Parietal lobe (tissue), 2 donors: ENCODE results near the gene STARD10. TPM values are rescaled to one million over a fixed set of nuclear protein-coding genes. Genes with fewer than 3 reads are reported as not detected.

Experiments
- small RNA-seq: library from RNA; depleted of rRNA; stranded (forward); fragments of <200 nt; gene quantifications from one replicate; pipeline ENCODE3, GENCODE V24; 2014; ENCODE audit warnings: low replicate concordance
- total RNA-seq: library from RNA; depleted of rRNA; stranded (reverse); fragments of >200 nt; gene quantifications from one replicate; pipeline ENCODE4 v1.2.3, GENCODE V29; 2014

STARD10 gene
- total RNA-seq = 28.2 TPM

GRCh38 chr11:72793425-72794367 is at the start of gene STARD10:
STARD10 (minus strand) TSS chr11:72794047; CDS start chr11:72781181, 12,866 bp downstream.

GRCh38 chr11:72814286-72815109 is 20.7 kb upstream of the STARD10 start, which contains the start of gene ATG16L2:
ATG16L2 (plus strand) TSS chr11:72814411; CDS start chr11:72814446, 35 bp downstream.

GRCh38 chr11:72752088-72752914 is 41.5 kb downstream of the STARD10 start, which contains the start of gene ARAP1:
ARAP1 (minus strand) TSS chr11:72752408; CDS start chr11:72727128, 25,280 bp downstream.

Small RNAs within 50 kb of the gene (small RNA-seq; reads per million reads assigned to genes)
- not detected for gene MIR4692
- not detected for gene RF00019

Other genes with a start within 250 kb of the STARD10 start
- 98.0 TPM for gene PDE2A, start 119.6 kb downstream of the STARD10 start, total RNA-seq
- gene ARAP1, start 41.6 kb downstream of the STARD10 start, total RNA-seq = 40.1 TPM
- gene ATG16L2, start 20.4 kb upstream of the STARD10 start, total RNA-seq = 10.0 TPM